Activated T-helper 17 cell treated with anti-CD3 and anti-CD28 coated beads, Interleukin-2, amount 50 U/mL, for 72 hours (primary cell): ENCODE results near the gene ANLN. TPM values are rescaled to one million over a fixed set of nuclear protein-coding genes. Genes with fewer than 3 reads are reported as not detected.
"Not testable (repeated sequence)": the region's sequence is repeated elsewhere in the genome, so short reads cannot be mapped to it uniquely, and the experiment has no call there.

Source experiments
- ATAC-seq: fragments of 150-1000 bp; cut with Tn5 transposase; replicated peaks from 2 replicates; pipeline ENCODE4 v1.10.0; 2021; ENCODE audit warnings: mild to moderate bottlenecking, moderate library complexity
- H3K27ac Mint-ChIP-seq: one replicate; pipeline ENCODE4 v1.8.0; 2022; ENCODE audit warnings: mixed read lengths
- H3K27me3 Mint-ChIP-seq: one replicate; pipeline ENCODE4 v1.8.0; 2022; ENCODE audit warnings: mixed read lengths
- H3K36me3 Mint-ChIP-seq: one replicate; pipeline ENCODE4 v1.8.0; 2022; ENCODE audit warnings: low read depth, mild to moderate bottlenecking, mixed read lengths
- H3K4me1 Mint-ChIP-seq: one replicate; pipeline ENCODE4 v1.8.0; 2022; ENCODE audit warnings: mixed read lengths
- H3K4me3 Mint-ChIP-seq: one replicate; pipeline ENCODE4 v1.8.0; 2022; ENCODE audit warnings: mild to moderate bottlenecking, mixed read lengths
- H3K9me3 Mint-ChIP-seq: one replicate; pipeline ENCODE4 v1.8.0; 2022; ENCODE audit warnings: mixed read lengths
- total RNA-seq, 2 donors: library from RNA; stranded (reverse); gene quantifications; one replicate each; pipeline ENCODE4 v1.2.3, GENCODE V29; 2022

ANLN gene
- total RNA-seq, 2 donors from 2014 or later: 64.3 to 67.1 TPM

DNA sequence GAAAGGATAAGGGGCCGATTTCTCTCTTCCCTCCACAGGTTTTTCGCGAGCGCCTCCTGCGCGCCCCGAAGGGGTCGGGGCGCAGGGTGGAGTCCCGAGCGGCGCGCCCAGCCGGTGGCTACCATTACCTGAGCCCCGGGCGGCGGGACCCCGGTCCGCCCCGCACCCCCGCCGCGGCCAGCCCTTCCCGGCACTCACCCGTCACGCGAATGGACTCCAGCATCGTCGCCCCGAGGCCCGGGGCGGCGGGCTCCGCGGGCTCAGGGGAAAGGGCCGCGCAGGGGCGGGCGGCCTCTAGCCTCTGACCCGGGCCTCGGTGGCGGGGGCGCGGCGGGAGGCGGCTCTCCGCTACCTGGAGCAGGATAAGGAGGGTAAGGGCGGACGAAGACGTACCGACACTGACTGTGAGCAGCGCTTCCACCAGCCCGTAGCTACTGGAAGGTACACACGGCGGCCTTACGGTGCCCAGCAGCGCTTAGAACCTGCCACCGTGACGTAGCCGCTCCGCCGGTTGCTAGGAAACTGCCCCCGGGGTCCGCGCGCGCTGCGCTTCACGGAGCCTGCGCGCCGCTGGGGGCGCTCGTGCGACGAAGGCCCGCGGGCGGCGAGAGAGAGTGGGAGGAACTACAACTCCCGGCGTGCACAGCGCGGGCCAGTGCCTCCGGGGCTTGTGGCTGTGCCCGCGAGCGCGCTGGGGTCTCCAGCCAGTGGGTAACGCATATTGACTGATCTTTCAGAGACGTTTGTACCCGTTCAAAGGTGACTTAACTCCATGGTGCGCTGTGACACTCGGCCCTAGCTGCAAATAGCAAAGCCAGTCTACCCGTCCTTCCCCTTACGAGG, 22.7 kb upstream of the ANLN start:
- H3K27ac Mint-ChIP-seq: no peak overlapping the region
- H3K4me1 Mint-ChIP-seq: no peaks in the 10 kb centered on the region
- no peaks in the 10 kb centered on the region for H3K36me3 Mint-ChIP-seq
- H3K4me3 Mint-ChIP-seq: peak overlapping the region; percentile 84
- H3K27me3 Mint-ChIP-seq: peaks cover 7% of the 10 kb centered on the region
- peak; percentile 98 for ATAC-seq
- H3K9me3 Mint-ChIP-seq: no peaks in the 10 kb centered on the region

DNA sequence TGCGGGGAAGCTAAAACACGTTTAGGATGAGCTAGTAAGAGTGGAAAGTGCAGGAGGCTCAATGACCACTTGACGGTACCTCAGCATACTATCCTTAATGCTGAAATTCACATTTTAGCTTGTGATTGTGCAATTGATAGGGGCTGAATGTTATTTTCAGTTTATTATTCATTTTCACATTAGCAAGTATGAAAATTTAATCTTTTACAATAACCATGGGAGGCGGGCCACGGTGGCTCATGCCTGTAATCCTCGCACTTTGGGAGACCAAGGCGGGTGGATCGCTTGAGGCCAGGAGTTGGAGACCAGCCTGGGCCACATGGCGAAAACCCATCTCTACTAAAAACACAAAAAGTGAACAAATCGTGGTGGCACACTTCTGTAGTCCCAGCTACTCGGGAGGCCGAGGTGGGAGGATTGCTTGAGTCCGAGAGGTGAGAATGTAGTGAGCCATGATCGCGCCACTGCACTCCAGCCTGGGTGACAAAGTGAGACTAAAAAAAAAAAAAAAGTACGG, 22.0 kb upstream of the ANLN start:
- no peaks in the 10 kb centered on the region for H3K36me3 Mint-ChIP-seq
- peaks cover 7% of the 10 kb centered on the region for H3K27me3 Mint-ChIP-seq
- H3K4me1 Mint-ChIP-seq: no peaks in the 10 kb centered on the region
- no peaks in the 10 kb centered on the region for H3K9me3 Mint-ChIP-seq
- H3K27ac Mint-ChIP-seq: no peak overlapping the region
- no peak for ATAC-seq
- peak overlapping the region; percentile 84 for H3K4me3 Mint-ChIP-seq

DNA sequence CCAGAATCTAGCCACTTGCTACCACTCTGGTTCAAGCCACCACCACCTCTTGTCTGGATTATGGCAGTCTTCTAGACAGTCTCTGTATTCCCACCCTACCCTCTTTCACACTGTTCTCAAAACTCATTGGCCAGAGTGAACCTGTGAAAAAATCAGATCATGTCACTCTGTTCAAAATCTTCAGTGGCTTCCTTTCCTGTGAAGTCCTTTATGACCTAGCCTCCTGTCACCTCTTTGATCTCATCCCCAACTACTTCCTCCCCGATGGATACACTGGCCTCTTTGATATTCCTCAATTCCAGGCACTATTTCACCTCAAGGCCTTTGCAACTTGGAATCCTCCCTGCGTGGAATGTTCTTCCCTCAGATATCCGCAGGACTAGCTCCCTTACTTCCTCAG, 21.2 kb upstream of the ANLN start:
- H3K9me3 Mint-ChIP-seq: no peaks in the 10 kb centered on the region
- peaks cover 11% of the 10 kb centered on the region for H3K27me3 Mint-ChIP-seq
- H3K4me3 Mint-ChIP-seq: peak overlapping the region; percentile 84
- no peak for ATAC-seq
- no peak overlapping the region for H3K27ac Mint-ChIP-seq
- no peaks in the 10 kb centered on the region for H3K36me3 Mint-ChIP-seq
- no peaks in the 10 kb centered on the region for H3K4me1 Mint-ChIP-seq

DNA sequence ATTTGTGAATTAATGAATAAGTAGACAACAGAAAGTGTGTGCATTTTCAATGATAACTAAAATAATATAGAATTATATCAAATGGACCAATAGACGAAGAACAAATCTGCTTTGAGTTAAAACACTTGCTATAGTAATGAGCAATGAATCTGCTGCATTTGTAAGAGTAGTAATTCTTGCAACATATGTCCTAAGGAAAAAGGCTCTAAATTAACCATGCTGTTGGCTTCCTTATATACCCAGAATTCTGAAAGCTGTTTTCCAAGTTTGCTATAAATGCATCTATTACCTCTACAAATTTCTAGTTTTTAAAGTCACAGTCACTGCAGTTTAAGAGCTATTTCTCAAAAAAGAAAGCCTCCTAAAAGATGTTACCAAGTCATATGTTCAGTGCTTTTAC, 20.5 kb upstream of the ANLN start:
- Mint-ChIP-seq H3K4me1 (no peaks in the 10 kb centered on the region), H3K27ac (no peak overlapping the region), H3K4me3 (no peak overlapping the region), H3K9me3 (no peaks in the 10 kb centered on the region), H3K36me3 (no peaks in the 10 kb centered on the region), H3K27me3 (peaks cover 11% of the 10 kb centered on the region)
- no peak for ATAC-seq

DNA sequence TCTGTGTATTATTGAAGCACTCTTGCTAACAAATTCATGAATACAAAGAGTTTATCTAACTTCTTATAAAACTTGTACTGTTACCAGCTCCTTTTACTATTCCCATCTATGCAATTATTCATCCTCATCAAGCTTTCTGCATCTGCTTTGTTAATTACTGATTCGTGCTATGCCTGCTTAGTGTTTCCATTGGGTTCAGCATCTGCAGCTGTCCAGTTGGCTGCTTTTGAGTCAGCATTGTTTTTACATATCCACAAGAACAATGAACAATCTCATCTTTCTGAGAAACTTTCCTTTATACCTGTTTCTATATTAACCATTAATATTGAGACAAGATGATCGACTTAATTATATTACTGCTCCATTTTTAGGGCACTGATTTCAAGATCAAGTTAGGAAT, 19.6 kb upstream of the ANLN start:
- no peak overlapping the region for H3K27ac Mint-ChIP-seq
- H3K36me3 Mint-ChIP-seq: no peaks in the 10 kb centered on the region
- H3K9me3 Mint-ChIP-seq: no peaks in the 10 kb centered on the region
- H3K4me1 Mint-ChIP-seq: no peaks in the 10 kb centered on the region
- ATAC-seq: no peak
- no peak overlapping the region for H3K4me3 Mint-ChIP-seq
- H3K27me3 Mint-ChIP-seq: peaks cover 11% of the 10 kb centered on the region

DNA sequence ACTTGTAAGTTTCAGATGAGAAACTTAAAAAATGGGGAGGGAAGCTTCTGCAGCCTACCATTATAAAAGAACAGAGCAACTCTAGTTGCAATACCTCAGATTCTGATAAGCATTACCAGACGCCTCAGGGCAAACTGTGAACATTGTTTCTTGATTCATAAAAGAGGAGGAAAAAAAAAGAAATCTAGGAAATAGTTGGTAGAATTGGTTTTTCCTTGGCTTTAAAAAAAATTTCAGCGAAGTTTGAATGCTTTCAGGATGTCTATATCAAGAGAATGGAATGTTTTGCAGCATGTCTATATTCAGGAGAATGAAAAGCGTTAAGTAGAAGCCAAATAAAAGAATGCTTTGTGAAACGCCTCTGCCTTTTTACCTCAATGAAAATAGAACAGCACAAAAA, 17.5 kb upstream of the ANLN start:
- H3K4me3 Mint-ChIP-seq: no peak overlapping the region
- no peak for ATAC-seq
- no peaks in the 10 kb centered on the region for H3K36me3 Mint-ChIP-seq
- peaks cover 15% of the 10 kb centered on the region for H3K27me3 Mint-ChIP-seq
- H3K4me1 Mint-ChIP-seq: no peaks in the 10 kb centered on the region
- no peaks in the 10 kb centered on the region for H3K9me3 Mint-ChIP-seq
- H3K27ac Mint-ChIP-seq: no peak overlapping the region

DNA sequence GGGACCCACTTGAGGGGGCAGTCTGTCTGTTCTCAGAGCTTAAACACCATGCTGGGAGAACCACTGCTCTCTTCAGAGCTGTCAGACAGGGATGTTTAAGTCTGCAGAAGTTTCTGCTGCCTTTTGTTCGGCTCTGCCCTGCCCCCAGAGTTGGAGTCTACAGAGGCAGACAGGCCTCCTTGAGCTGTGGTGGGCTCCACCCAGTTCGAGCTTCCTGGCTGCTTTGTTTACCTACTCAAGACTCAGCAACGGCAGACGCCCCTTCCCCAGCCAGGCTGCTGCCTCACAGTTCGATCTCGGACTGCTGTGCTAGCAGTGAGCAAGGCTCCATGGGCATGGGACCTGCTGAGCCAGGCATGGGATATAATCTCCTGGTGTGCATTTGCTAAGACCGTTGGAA, 11.1 kb upstream of the ANLN start:
- peak overlapping the region; percentile 16 for H3K4me3 Mint-ChIP-seq
- peaks cover 11% of the 10 kb centered on the region for H3K9me3 Mint-ChIP-seq
- not testable (repeated sequence) for H3K27ac Mint-ChIP-seq, H3K36me3 Mint-ChIP-seq, H3K4me1 Mint-ChIP-seq, ATAC-seq
- peaks cover 11% of the 10 kb centered on the region for H3K27me3 Mint-ChIP-seq

DNA sequence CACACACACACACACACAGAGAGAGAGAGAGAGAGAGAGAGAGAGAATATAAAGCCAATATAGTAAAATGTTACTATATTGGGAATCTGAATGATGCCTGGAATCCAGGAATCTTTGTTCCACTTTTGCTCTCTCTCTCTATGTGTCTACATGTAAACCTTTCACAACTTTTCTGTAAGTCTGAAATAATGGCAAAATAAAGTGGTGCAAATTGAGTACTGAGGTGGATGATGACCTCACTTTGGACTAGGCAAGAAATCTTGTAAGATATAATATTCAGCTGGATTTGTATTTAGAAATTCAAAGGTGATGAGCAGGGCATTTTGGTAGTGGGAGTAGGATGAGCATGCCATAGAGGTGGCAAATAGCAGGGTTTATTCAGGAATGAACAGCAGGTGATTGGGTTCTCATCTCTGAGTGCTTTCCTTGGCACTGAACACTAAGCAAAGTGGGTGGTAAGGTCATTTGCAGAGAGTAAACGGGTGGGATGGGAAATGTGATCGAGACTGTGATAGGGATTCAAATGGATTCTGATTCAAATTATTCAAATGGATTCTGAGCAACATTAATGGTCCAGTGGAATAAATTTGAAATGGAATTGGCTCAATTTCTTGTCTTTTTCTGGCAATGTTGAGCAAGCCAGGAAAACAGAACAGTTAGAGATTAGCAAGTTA, 9.7 kb upstream of the ANLN start:
- Mint-ChIP-seq H3K36me3 (no peaks in the 10 kb centered on the region), H3K9me3 (peaks cover 11% of the 10 kb centered on the region), H3K27ac (no peak overlapping the region), H3K4me1 (peaks cover 3% of the 10 kb centered on the region), H3K4me3 (no peak overlapping the region), H3K27me3 (peaks cover 11% of the 10 kb centered on the region)
- ATAC-seq: no peak

DNA sequence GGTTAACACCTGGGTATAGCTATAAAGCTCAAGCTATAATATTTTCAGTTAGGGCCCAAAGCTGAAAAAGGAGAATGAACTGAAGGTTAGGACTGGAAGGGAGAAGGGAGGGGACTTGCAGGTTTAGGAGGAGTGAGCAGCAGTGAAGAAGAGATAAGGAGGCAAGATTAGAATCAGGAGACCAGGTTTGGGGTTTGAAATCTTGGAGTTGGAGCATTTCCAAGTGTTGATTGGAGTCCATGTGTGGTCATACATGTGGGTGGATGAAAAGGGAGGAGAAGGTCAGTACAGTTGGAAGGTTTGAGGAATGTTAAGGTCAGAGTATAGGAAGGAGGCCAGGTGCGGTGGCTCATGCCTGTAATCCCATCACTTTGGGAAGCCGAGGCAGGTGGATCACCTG, 8.6 kb upstream of the ANLN start:
- no peak for ATAC-seq
- Mint-ChIP-seq H3K4me3 (no peak overlapping the region), H3K27ac (no peak overlapping the region), H3K27me3 (peaks cover 11% of the 10 kb centered on the region), H3K9me3 (peaks cover 11% of the 10 kb centered on the region), H3K36me3 (no peaks in the 10 kb centered on the region), H3K4me1 (peaks cover 3% of the 10 kb centered on the region)

DNA sequence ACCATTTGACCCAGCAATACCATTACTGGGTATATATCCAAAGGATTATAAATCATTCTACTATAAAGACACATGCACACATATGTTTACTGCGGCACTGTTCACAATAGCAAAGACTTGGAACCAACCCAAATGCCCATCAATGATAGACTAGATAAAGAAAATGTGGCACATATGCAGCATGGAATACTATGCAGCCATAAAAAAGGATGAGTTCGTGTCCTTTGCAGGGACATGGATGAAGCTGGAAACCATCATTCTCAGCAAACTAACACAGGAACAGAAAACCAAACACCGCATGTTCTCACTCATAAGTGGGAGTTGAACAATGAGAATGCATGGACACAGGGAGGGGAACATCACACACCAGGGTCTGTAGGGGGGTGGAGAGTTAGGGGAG, 6.4 kb upstream of the ANLN start:
- ATAC-seq, H3K36me3 Mint-ChIP-seq, H3K4me1 Mint-ChIP-seq, H3K27me3 Mint-ChIP-seq, H3K4me3 Mint-ChIP-seq, H3K27ac Mint-ChIP-seq, H3K9me3 Mint-ChIP-seq: not testable (repeated sequence)

DNA sequence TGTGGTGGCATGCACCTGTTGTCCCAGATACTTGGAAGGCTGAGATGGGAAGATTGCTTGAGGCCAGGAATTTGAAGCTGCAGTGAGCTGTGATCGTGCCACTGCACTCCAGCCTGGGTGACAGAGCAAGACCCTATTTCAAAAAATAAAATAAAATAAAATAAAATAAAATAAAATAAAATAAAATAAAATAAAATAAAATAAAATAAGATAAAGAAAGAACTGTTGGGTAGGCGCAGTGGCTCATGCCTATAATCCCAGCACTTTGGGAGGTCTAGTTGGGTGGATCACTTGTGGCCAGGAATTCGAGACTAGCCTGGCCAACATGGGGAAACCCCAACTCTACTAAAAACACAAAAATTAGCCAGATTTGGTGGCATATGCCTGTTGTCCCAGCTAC, 4.0 kb upstream of the ANLN start:
- not testable (repeated sequence) for H3K9me3 Mint-ChIP-seq, H3K27me3 Mint-ChIP-seq, H3K36me3 Mint-ChIP-seq, H3K27ac Mint-ChIP-seq, ATAC-seq, H3K4me3 Mint-ChIP-seq, H3K4me1 Mint-ChIP-seq

DNA sequence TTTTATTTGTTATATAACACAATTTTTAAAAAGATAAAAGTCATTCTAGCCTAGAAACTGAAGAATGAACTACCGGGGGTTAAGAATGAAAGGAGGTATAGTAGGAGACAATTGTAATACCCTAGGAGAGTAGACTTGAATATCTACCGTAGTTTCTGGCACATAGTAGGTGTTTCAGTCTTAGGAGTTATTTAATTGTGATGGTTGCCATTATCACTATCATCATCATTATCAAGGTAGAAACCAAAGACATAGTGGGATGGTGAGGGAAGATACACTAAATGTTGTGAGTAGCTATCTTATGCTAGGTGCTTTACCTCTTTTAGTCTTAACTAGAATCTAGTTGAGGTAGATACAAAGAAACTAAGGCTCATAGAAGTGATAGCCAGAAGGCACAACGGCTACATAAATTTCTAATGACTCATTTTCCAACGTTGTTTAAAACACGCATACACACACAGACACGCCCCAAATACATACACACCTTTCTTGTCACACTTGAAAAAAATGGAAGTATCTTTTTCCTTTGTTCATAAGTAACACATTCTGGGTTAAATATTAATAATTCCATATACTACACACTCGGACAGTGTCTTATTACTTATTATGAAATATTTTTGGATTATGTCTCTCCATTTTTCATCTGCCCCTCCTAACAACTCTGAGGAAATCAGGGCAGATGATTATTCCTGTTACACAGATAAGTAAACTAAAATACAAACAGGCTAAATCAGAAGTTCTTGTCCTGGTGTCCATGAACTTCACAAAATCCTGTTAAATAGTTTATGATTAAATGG, 2.0 kb upstream of the ANLN start:
- Mint-ChIP-seq H3K36me3 (no peaks in the 10 kb centered on the region), H3K4me3 (no peak overlapping the region), H3K27ac (no peak overlapping the region), H3K9me3 (no peaks in the 10 kb centered on the region), H3K27me3 (no peaks in the 10 kb centered on the region), H3K4me1 (peaks cover 7% of the 10 kb centered on the region)
- no peak for ATAC-seq

DNA sequence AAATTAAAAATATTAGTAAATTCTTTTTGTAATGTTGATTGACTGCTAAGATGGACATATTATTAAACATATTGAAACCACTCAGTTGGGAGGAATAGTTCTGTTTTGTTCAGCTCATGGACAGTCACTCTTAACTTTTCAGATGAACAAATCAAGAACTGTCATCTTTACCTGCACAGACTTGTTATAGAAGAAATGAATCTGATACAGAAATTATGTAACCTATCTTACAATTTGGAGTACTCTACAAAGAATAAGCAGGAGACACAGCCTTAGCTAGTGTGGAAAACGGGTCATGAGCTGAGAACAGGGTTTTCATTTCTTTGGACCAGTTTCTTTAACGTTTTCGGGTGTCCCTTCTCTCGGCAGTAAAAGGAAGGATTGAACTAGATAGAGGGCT, 1.2 kb upstream of the ANLN start:
- Mint-ChIP-seq H3K4me3 (peak overlapping the region; percentile 86), H3K27ac (no peak overlapping the region), H3K36me3 (no peaks in the 10 kb centered on the region), H3K4me1 (peaks cover 7% of the 10 kb centered on the region), H3K9me3 (no peaks in the 10 kb centered on the region), H3K27me3 (no peaks in the 10 kb centered on the region)
- ATAC-seq: no peak

DNA sequence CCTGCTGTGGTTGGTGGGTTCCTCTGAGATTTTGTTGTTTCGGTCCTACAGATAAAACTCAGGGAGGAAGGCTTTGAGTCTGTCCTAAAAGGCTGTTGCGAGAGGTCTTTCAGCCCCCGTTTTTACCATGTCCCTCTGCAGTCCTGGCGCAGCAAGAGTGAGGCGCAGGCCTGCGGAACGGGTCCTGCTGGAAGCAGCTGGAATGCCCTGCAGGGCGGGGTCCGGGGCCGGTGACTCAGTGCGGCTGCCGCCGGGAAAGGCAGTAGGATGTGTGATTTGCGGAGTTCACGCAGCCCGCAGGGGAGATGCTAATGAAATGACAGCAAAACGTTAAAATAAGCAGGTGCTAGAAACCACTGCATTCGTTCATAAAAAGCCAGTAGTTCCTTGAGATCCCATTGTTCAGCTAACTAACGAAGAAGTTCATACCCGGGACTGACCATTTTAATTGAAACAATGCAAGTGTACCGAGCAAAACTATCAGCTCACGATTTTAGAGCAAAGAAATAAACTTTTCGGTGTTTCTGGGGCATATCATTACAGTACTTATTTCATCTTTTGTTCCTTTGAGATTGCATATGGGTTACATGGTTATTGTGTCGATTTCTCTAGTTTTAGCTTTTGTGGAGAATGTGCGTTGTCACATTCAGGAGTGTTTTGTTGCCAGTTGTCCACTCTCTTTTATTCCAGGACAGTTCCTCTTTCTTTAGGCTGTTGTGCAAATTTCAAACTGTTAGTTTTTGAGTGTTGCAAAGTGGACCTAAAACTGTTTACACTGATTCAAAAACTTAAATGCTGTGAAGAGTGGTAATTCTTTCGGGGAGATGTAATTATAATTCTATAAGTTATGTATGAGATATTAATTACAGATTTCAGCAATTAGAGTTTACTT, 783 bp downstream of the ANLN start:
- Mint-ChIP-seq H3K4me1 (peaks cover 10% of the 10 kb centered on the region), H3K9me3 (no peaks in the 10 kb centered on the region), H3K27me3 (no peaks in the 10 kb centered on the region), H3K4me3 (peak overlapping the region; percentile 86), H3K27ac (peak overlapping the region; percentile 89), H3K36me3 (no peaks in the 10 kb centered on the region)
- peak; percentile 70 for ATAC-seq
